Activated naive CD8-positive, alpha-beta T cell treated with anti-CD3 and anti-CD28 coated beads for 36 hours (primary cell): ENCODE measurements around the gene AKR1B1. TPM values are rescaled to one million over a fixed set of nuclear protein-coding genes. Genes with fewer than 3 reads are reported as not detected.

Source experiments
- DNase-seq: peaks from one replicate; pipeline ENCODE4 v3.0.0; 2021
- H3K27ac Mint-ChIP-seq: one replicate; pipeline ENCODE4 v1.8.0; 2022; ENCODE audit warnings: mild to moderate bottlenecking, moderate library complexity, mixed read lengths
- H3K27me3 Mint-ChIP-seq: one replicate; pipeline ENCODE4 v1.8.0; 2022; ENCODE audit warnings: mild to moderate bottlenecking, mixed read lengths
- H3K36me3 Mint-ChIP-seq: one replicate; pipeline ENCODE4 v1.8.0; 2021; ENCODE audit warnings: mild to moderate bottlenecking, mixed read lengths
- H3K4me1 Mint-ChIP-seq: one replicate; pipeline ENCODE4 v1.8.0; 2021; ENCODE audit warnings: mixed read lengths
- H3K4me3 Mint-ChIP-seq: one replicate; pipeline ENCODE4 v1.8.0; 2022; ENCODE audit warnings: mild to moderate bottlenecking, moderate library complexity, mixed read lengths
- H3K9me3 Mint-ChIP-seq: one replicate; pipeline ENCODE4 v1.8.0; 2022; ENCODE audit warnings: mixed read lengths
- total RNA-seq, 2 experiments: library from RNA; stranded (reverse); gene quantifications; one replicate each; pipeline ENCODE4 v1.2.3, GENCODE V29; 2021

AKR1B1 gene
- total RNA-seq, 2 experiments from 2014 or later, result 116 TPM

DNA sequence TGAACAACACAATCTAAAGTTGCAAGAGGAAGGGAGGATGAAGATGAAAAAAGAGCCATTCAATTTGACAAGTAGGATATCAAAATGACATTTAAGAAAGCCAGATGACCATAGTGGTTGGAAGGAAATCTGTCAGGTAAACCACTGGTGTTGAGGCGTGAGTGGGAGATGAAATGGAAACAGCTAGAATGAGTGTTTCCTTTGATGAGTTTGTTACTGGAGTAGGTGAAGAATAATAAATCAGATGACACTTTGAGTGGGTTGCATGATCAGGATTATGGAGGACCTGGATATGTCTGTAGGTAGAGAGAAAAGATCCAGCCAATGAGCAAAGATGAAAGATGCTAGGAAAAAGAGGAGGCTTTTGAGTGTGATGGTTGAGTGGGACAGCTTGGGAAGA lies 33.1 kb downstream of the AKR1B1 start:
- H3K27ac Mint-ChIP-seq, result no peak overlapping the region
- H3K4me1 Mint-ChIP-seq, result no peaks in the 10 kb centered on the region
- no peaks in the 10 kb centered on the region for H3K9me3 Mint-ChIP-seq
- H3K36me3 Mint-ChIP-seq, result no peaks in the 10 kb centered on the region
- DNase-seq, result peak; percentile 4
- H3K4me3 Mint-ChIP-seq, result no peak overlapping the region
- H3K27me3 Mint-ChIP-seq, result peaks cover 5% of the 10 kb centered on the region

DNA sequence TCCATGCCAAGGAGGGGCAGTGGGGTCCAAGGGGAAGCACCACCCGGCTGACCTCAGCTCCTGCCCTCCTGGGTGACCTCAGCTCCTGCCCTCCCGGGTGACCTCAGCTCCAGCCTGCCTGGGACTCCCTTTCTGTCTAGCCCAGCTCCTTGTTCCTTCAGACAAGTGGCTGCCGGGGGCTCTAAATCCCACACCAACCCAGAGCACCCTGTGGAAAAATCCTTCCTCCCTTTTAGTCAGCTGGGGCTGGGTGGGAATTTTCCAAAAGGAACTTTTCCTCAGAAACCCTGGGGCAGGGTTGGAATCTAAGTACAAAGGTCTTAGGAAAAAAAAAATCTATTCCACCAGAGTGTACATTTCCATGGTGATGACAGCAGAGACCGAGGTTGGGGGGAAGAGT lies 36.3 kb downstream of the AKR1B1 start:
- no peaks in the 10 kb centered on the region for H3K9me3 Mint-ChIP-seq
- H3K27me3 Mint-ChIP-seq, result peaks cover 5% of the 10 kb centered on the region
- H3K4me1 Mint-ChIP-seq, result no peaks in the 10 kb centered on the region
- H3K27ac Mint-ChIP-seq, result no peak overlapping the region
- H3K36me3 Mint-ChIP-seq, result no peaks in the 10 kb centered on the region
- DNase-seq, result no peak
- H3K4me3 Mint-ChIP-seq, result no peak overlapping the region

DNA sequence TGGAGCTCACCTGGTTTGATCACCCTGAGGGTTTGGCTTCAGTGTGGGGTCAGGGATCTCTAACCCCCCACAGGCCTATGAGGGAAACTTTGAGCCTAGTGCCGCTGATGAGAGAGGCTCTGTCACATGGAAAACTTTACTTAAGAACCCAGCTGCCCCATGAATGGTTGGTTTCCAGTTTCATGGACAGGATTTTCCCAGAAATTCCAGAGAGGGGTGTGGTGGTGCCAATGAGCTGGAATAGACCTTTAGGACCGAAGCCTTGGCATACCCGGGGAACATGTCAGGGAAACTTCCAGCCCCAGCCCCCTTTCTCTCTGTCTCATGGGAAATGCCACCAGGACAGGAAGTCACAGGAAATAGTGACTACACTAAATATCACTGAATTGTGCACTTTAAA lies 36.9 kb downstream of the AKR1B1 start:
- DNase-seq, result no peak
- no peaks in the 10 kb centered on the region for H3K9me3 Mint-ChIP-seq
- peaks cover 5% of the 10 kb centered on the region for H3K27me3 Mint-ChIP-seq
- H3K36me3 Mint-ChIP-seq, result no peaks in the 10 kb centered on the region
- H3K27ac Mint-ChIP-seq, result no peak overlapping the region
- no peak overlapping the region for H3K4me3 Mint-ChIP-seq
- no peaks in the 10 kb centered on the region for H3K4me1 Mint-ChIP-seq

- Mint-ChIP-seq H3K27me3 (peaks cover 5% of the 10 kb centered on the region), H3K4me3 (no peak overlapping the region), H3K4me1 (no peaks in the 10 kb centered on the region), H3K27ac (no peak overlapping the region), H3K9me3 (no peaks in the 10 kb centered on the region), H3K36me3 (no peaks in the 10 kb centered on the region)
- no peak for DNase-seq
Observed at GRCh38 chr7:134420424-134421125, 38.3 kb downstream of the AKR1B1 start.

GRCh38 chr7:134419875-134420274 lies 39.0 kb downstream of the AKR1B1 start:
- Mint-ChIP-seq H3K27me3 (peaks cover 5% of the 10 kb centered on the region), H3K9me3 (no peaks in the 10 kb centered on the region), H3K36me3 (no peaks in the 10 kb centered on the region), H3K4me1 (no peaks in the 10 kb centered on the region), H3K27ac (no peak overlapping the region), H3K4me3 (no peak overlapping the region)
- no peak for DNase-seq

DNA sequence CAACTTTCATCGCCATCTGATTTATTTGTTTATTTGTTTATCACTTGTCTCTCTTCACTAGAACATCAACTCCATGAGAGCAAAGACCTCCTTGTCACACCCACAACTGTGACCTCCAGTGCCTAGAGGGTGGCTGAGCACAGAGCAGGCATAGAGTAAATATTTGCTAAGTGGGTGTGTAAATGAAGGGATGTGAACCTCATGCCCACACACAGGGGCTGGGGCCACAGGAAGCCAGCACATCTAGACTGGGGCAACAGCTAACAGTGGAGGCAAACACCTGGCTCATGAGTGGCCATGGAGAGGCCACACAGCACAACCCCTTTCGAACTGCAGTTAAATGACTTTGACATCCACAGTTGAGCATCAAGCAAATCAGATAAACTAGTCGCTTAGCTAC lies 39.8 kb downstream of the AKR1B1 start:
- Mint-ChIP-seq H3K4me1 (no peaks in the 10 kb centered on the region), H3K27ac (no peak overlapping the region), H3K4me3 (no peak overlapping the region)

GRCh38 chr7:134415700-134416099 lies 43.2 kb downstream of the AKR1B1 start:
- no peaks in the 10 kb centered on the region for H3K36me3 Mint-ChIP-seq
- H3K27ac Mint-ChIP-seq, result no peak overlapping the region
- no peaks in the 10 kb centered on the region for H3K9me3 Mint-ChIP-seq
- DNase-seq, result no peak
- H3K4me3 Mint-ChIP-seq, result no peak overlapping the region
- H3K27me3 Mint-ChIP-seq, result no peaks in the 10 kb centered on the region
- no peaks in the 10 kb centered on the region for H3K4me1 Mint-ChIP-seq

More for the DNA sequence above, 39.8 kb downstream of the AKR1B1 start:
- H3K27me3 Mint-ChIP-seq, result peaks cover 5% of the 10 kb centered on the region
- no peaks in the 10 kb centered on the region for H3K9me3 Mint-ChIP-seq
- DNase-seq, result no peak
- no peaks in the 10 kb centered on the region for H3K36me3 Mint-ChIP-seq

DNA sequence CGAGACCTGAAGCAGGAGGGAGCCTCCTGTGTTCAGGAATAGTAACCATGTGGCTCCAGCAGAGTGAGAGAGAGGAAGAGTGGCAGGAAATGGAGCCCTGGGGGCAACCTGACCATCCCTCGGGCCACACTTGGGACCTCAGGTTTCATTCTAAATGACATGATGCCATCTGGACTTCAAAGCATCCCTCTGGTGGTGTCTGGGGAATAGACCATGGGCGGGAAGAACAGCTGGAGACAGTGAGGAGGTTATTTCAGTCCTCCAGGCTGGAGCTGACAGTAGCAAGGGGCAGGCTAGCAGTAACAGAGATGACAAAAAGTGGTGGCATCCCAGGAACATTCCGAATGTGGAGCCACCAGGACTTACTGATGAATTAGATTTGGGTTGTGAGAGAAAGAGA lies 44.8 kb downstream of the AKR1B1 start:
- DNase-seq, result no peak
- Mint-ChIP-seq H3K27me3 (no peaks in the 10 kb centered on the region), H3K36me3 (no peaks in the 10 kb centered on the region), H3K27ac (no peak overlapping the region), H3K4me1 (no peaks in the 10 kb centered on the region), H3K4me3 (no peak overlapping the region), H3K9me3 (no peaks in the 10 kb centered on the region)

DNA sequence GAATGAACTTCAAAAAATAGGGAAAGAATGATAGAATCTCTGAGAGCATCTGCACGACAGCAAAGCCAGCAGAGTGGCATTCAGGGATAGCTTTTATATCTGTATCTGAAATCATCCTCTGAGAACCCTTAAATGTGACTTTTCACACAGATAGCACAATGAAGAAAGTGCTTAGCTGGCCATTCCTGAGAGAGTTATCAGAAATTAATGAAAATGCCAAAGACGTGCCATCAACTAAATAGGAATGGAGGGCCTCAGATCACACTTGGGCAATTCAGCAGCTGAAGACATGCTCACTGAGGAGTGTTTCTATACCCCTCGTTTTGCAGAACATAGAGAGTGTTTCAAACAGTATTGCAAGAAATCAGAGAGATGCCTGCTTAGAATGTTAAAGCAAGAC lies 51.6 kb downstream of the AKR1B1 start:
- Mint-ChIP-seq H3K9me3 (peaks cover 2% of the 10 kb centered on the region), H3K4me3 (no peak overlapping the region), H3K36me3 (no peaks in the 10 kb centered on the region), H3K27me3 (peaks cover 21% of the 10 kb centered on the region), H3K27ac (no peak overlapping the region), H3K4me1 (no peaks in the 10 kb centered on the region)
- DNase-seq, result no peak

GRCh38 chr7:134406431-134406830 lies 52.5 kb downstream of the AKR1B1 start:
- Mint-ChIP-seq H3K36me3 (no peaks in the 10 kb centered on the region), H3K27ac (no peak overlapping the region), H3K27me3 (peaks cover 21% of the 10 kb centered on the region), H3K4me1 (no peaks in the 10 kb centered on the region), H3K9me3 (peaks cover 2% of the 10 kb centered on the region), H3K4me3 (no peak overlapping the region)
- DNase-seq, result no peak

DNA sequence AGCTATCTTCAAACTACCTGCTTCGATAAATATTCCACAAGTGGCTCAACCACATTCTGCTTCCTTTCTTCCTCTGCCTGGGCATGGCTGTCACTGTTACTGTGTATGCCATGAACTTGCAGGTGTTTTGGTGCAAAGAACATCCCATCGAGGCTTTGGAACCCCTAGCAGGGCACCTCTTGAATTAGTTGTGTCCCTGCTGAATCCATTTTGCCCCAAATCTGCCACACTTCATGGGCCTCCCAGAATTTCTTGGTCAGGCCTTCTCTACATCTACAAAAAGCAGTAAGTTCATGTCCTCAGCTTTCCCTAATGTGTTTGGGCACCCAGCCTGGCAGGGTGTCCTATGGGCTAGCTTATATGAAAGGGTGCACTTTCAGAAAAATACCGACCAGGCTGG lies 53.6 kb downstream of the AKR1B1 start:
- peaks cover 2% of the 10 kb centered on the region for H3K9me3 Mint-ChIP-seq
- no peaks in the 10 kb centered on the region for H3K4me1 Mint-ChIP-seq
- no peaks in the 10 kb centered on the region for H3K36me3 Mint-ChIP-seq
- no peak for DNase-seq
- H3K27me3 Mint-ChIP-seq, result peaks cover 24% of the 10 kb centered on the region
- no peak overlapping the region for H3K4me3 Mint-ChIP-seq
- H3K27ac Mint-ChIP-seq, result no peak overlapping the region

GRCh38 chr7:134403062-134403461 lies 55.8 kb downstream of the AKR1B1 start:
- peaks cover 2% of the 10 kb centered on the region for H3K9me3 Mint-ChIP-seq
- DNase-seq, result no peak
- H3K27me3 Mint-ChIP-seq, result peaks cover 26% of the 10 kb centered on the region
- no peak overlapping the region for H3K27ac Mint-ChIP-seq
- H3K4me1 Mint-ChIP-seq, result no peaks in the 10 kb centered on the region
- no peak overlapping the region for H3K4me3 Mint-ChIP-seq
- H3K36me3 Mint-ChIP-seq, result no peaks in the 10 kb centered on the region

- Mint-ChIP-seq H3K4me1 (no peaks in the 10 kb centered on the region), H3K27ac (no peak overlapping the region), H3K36me3 (no peaks in the 10 kb centered on the region), H3K27me3 (peaks cover 20% of the 10 kb centered on the region), H3K9me3 (peaks cover 2% of the 10 kb centered on the region), H3K4me3 (no peak overlapping the region)
- DNase-seq, result no peak
Observed at GRCh38 chr7:134400859-134401258, 58.0 kb downstream of the AKR1B1 start.

DNA sequence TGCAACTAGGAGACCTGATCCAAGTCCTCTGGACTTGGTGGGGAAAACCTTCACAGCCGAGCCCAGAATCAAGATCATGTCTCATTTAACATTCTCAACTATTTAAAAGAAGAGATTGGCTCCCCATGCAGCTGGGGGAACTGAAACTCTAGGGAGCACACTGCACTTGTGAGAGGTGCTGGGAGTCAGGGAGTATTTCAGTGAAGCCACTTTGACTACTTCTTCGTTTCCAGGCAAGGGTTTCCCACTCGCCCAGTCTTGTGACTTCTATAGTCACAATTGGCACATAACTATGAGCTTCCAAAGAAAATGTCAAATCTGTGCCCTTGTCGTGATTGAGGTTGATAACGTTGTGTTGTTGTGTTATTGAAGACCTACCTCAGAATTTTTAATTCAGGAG lies 62.9 kb downstream of the AKR1B1 start:
- Mint-ChIP-seq H3K27me3 (peaks cover 10% of the 10 kb centered on the region), H3K27ac (no peak overlapping the region), H3K4me1 (no peaks in the 10 kb centered on the region), H3K4me3 (no peak overlapping the region), H3K36me3 (no peaks in the 10 kb centered on the region), H3K9me3 (no peaks in the 10 kb centered on the region)
- DNase-seq, result no peak

DNA sequence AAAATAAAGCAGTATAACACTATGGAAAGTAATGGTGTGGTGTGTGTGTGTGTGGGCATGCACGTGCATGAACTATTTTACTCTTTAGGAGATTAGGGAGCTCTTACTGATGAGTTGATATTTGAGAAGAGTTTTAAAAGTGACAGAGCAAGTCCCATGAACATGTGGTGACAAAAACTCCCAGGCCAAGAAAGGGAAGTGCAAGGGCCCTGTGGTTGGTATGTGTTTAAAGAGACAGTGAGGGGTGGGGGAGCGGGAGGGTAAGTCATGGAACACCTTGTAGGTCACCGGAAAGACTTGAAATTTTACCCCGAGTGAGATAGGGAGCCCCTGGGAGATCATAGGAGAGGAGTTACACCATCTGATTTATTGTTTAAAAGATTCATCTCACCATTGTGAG lies 63.3 kb downstream of the AKR1B1 start:
- H3K4me1 Mint-ChIP-seq, result no peaks in the 10 kb centered on the region
- peaks cover 9% of the 10 kb centered on the region for H3K27me3 Mint-ChIP-seq
- no peaks in the 10 kb centered on the region for H3K9me3 Mint-ChIP-seq
- H3K4me3 Mint-ChIP-seq, result no peak overlapping the region
- no peaks in the 10 kb centered on the region for H3K36me3 Mint-ChIP-seq
- no peak overlapping the region for H3K27ac Mint-ChIP-seq
- no peak for DNase-seq

- Mint-ChIP-seq H3K4me3 (no peak overlapping the region), H3K36me3 (no peaks in the 10 kb centered on the region)
- no peak for DNase-seq
Observed at GRCh38 chr7:134394056-134394455, 64.8 kb downstream of the AKR1B1 start.

More at GRCh38 chr7:134394056-134394455, 64.8 kb downstream of the AKR1B1 start:
- Mint-ChIP-seq H3K27ac (no peak overlapping the region), H3K27me3 (peaks cover 9% of the 10 kb centered on the region), H3K4me1 (no peaks in the 10 kb centered on the region), H3K9me3 (no peaks in the 10 kb centered on the region)
